ENCODE data around the gene CA9.

The CA9 gene

DNA sequence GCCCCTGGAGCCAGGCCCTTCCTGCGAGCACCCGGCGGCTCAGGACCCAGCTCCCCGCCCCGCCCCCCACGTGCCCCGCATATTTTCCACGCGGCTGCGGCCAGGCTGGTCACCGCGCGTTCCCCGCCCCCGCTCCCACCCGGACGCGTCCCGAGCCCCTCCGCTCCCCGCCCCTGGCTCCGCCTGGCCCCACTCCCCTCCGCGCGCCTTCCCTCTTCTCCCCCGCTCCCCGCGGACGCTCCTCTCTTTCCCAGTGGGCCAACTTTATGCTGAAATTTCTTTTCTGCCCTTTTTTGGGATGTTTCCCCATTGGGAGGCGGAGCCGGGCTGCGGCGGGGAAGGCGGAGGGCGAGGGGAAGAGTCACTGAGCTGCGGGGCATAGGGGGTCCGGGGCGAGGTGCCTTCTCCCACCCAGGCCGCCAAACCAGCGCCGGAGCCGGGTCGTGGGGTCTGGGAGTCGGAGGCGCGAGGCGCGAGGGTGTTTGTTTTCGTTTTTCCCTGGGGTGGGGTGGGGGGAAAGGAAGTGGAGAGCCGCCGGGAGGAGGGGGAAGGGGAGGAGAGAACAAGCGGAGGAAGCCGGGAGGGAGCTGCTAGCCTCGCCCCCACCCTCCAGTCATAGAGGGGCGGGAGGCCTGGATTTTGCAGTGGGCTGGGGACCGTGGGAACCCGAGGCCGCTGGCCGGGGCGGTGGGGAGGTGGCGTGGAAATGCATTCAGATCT is 17.0 kb downstream of the CA9 start:
- TF ChIP-seq TCF12 (IDR thresholded peaks at IDR 0.05; ENCODE audit: low read depth) (no peak), FOXM1 (IDR thresholded peaks at IDR 0.05; ENCODE audit: borderline replicate concordance, low read depth) (peak; percentile 24; the same call in 1 of the 2 replicates), RAD21 (IDR thresholded peaks at IDR 0.05; ENCODE audit: low read depth) (no peak), TAF1 (IDR thresholded peaks at IDR 0.05; ENCODE audit: low read depth) (peak; percentile 38), CREB1 (IDR thresholded peaks at IDR 0.05; ENCODE audit: low read depth) (no peak), EGR1 (IDR thresholded peaks at IDR 0.05) (no peak), ZBTB7A (IDR thresholded peaks at IDR 0.05; ENCODE audit: low read depth) (no peak; the same call in 1 of the 2 replicates), EP300 (IDR thresholded peaks at IDR 0.05; ENCODE audit: borderline replicate concordance) (0 out of 2 replicates have a peak, but pooled peaks have one; percentile 21), NFIC (IDR thresholded peaks at IDR 0.05) (no peak), YY1 (IDR thresholded peaks at IDR 0.05; ENCODE audit: low read depth) (no peak), CEBPB (IDR thresholded peaks at IDR 0.05) (no peak), TEAD4 (IDR thresholded peaks at IDR 0.05) (peak; percentile 14)
- TF ChIP-seq, protein P1, sequence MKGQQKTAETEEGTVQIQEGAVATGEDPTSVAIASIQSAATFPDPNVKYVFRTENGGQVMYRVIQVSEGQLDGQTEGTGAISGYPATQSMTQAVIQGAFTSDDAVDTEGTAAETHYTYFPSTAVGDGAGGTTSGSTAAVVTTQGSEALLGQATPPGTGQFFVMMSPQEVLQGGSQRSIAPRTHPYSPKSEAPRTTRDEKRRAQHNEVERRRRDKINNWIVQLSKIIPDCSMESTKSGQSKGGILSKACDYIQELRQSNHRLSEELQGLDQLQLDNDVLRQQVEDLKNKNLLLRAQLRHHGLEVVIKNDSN (IDR thresholded peaks at IDR 0.05), result peak; percentile 68
- TF ChIP-seq, protein P2, sequence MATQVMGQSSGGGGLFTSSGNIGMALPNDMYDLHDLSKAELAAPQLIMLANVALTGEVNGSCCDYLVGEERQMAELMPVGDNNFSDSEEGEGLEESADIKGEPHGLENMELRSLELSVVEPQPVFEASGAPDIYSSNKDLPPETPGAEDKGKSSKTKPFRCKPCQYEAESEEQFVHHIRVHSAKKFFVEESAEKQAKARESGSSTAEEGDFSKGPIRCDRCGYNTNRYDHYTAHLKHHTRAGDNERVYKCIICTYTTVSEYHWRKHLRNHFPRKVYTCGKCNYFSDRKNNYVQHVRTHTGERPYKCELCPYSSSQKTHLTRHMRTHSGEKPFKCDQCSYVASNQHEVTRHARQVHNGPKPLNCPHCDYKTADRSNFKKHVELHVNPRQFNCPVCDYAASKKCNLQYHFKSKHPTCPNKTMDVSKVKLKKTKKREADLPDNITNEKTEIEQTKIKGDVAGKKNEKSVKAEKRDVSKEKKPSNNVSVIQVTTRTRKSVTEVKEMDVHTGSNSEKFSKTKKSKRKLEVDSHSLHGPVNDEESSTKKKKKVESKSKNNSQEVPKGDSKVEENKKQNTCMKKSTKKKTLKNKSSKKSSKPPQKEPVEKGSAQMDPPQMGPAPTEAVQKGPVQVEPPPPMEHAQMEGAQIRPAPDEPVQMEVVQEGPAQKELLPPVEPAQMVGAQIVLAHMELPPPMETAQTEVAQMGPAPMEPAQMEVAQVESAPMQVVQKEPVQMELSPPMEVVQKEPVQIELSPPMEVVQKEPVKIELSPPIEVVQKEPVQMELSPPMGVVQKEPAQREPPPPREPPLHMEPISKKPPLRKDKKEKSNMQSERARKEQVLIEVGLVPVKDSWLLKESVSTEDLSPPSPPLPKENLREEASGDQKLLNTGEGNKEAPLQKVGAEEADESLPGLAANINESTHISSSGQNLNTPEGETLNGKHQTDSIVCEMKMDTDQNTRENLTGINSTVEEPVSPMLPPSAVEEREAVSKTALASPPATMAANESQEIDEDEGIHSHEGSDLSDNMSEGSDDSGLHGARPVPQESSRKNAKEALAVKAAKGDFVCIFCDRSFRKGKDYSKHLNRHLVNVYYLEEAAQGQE (IDR thresholded peaks at IDR 0.05; ENCODE audit: low read depth), result no peak
- TF ChIP-seq, protein P3, sequence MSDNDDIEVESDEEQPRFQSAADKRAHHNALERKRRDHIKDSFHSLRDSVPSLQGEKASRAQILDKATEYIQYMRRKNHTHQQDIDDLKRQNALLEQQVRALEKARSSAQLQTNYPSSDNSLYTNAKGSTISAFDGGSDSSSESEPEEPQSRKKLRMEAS (IDR thresholded peaks at IDR 0.05), result peak; percentile 58

DNA sequence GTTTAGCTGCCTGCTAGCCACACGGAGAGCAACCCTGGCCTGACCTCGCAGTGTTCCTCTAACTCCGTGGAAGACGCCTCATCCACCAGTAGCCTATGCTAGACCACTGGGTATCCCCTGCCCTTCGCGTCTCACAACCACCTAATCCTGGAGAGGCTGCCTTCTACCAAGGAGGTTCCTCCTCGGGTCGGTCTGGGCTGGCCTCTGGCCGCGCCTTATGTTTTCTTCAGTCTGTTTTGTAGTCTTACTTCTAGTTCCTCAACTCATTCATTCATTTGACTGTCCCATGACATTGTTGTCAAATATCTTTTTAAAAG is 17.6 kb downstream of the CA9 start:
- TF ChIP-seq TAF1 (IDR thresholded peaks at IDR 0.05; ENCODE audit: low read depth), result no peak
- no peak for TF ChIP-seq TEAD4 (IDR thresholded peaks at IDR 0.05)
- TF ChIP-seq, protein P3 (IDR thresholded peaks at IDR 0.05), result no peak
- TF ChIP-seq YY1 (IDR thresholded peaks at IDR 0.05; ENCODE audit: low read depth), result no peak
- TF ChIP-seq CREB1 (IDR thresholded peaks at IDR 0.05; ENCODE audit: low read depth), result no peak
- TF ChIP-seq EGR1 (IDR thresholded peaks at IDR 0.05), result no peak
- TF ChIP-seq, protein P2 (IDR thresholded peaks at IDR 0.05; ENCODE audit: low read depth), result no peak
- no peak for TF ChIP-seq NFIC (IDR thresholded peaks at IDR 0.05)
- TF ChIP-seq TCF12 (IDR thresholded peaks at IDR 0.05; ENCODE audit: low read depth), result no peak
- no peak for TF ChIP-seq CEBPB (IDR thresholded peaks at IDR 0.05)
- no peak for TF ChIP-seq FOXM1 (IDR thresholded peaks at IDR 0.05; ENCODE audit: borderline replicate concordance, low read depth)
- TF ChIP-seq EP300 (IDR thresholded peaks at IDR 0.05; ENCODE audit: borderline replicate concordance), result no peak
- TF ChIP-seq, protein P1 (IDR thresholded peaks at IDR 0.05), result no peak
- TF ChIP-seq ZBTB7A (IDR thresholded peaks at IDR 0.05; ENCODE audit: low read depth), result no peak; the same call in 1 of the 2 replicates
- TF ChIP-seq RAD21 (IDR thresholded peaks at IDR 0.05; ENCODE audit: low read depth), result no peak

DNA sequence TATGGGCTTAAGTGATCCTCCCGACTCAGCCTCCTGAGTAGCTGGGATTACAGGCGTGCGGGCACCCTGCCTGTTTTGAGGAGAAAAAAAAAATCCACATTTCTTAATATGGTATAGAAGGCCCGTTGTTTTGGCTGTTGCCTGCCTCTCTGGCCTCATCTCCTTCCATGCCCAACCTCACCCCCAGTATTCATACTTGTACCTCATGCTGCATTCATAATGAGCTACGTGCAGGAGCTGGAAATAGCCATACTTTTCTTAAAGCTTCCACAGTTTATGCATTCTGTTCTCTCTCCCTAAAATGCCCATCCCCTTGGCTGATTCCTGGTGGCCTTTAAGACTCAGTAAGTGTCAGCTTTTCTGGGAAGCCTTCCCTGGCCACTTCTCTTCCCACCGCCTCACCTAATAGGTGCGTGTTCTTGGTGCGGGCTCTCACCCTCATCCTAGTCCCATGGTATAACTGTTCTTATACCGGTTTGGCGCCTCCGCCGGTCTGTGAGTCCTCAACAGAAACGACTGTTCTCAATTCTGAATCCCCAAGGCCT is 18.1 kb downstream of the CA9 start:
- no peak for TF ChIP-seq FOXM1 (IDR thresholded peaks at IDR 0.05; ENCODE audit: borderline replicate concordance, low read depth)

DNA sequence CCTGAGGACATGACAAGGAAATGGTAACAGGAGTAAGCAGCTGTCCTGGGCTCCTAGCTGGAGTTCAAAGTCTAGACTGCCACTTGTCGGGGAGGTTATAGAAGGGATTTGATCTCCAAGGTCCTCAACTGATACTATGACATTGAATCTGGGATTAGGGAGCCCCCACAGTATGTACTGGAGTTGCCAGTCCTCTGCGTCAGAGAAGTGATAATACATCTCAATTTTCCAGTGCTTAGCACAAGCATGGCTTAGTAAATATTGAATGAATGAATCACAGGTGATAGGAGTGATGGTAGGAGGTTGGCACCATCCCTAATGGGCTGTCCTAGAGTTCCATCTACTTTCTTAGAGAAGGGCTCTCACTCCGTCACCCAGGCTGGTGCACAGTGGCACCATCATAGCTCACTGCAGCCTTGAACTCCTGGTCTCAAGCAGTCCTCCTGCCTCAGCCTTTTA is 22.2 kb downstream of the CA9 start:
- TF ChIP-seq TCF12 (IDR thresholded peaks at IDR 0.05; ENCODE audit: low read depth) (no peak), TEAD4 (IDR thresholded peaks at IDR 0.05) (no peak)
- TF ChIP-seq, protein P3 (IDR thresholded peaks at IDR 0.05), result no peak

DNA sequence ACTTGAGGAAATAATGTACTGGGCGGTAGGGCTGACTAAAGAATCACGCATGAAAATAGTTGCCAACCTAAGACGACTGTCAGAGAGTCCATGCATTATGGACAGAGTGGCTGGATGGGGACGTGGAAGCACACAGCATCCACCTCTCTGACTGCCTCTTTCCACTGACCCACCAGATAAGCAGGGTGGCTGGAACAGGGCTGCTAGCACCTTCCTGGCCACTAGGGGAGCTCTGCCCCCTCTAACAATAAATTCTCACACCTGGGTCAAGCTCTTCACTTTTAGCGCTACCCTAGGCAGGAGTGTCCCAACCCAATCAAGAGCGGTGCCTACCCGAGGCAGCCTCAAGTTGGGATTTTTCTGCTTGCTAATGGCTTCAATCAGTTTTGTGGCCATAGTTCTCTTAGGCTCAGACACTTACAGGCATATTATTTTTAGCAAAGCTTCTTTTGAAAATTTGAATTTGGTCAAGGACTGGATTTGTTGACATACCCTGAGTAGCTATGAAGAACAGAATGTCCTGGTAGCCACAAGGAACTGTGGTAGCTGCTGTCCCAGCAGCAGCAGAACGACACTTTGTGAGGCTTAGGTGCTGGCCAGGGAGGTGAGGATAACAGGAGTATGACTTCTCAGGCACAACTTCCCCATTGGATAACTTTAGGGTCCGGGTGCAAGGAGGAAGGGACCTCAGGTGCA is 22.9 kb downstream of the CA9 start:
- TF ChIP-seq TAF1 (IDR thresholded peaks at IDR 0.05; ENCODE audit: low read depth) (no peak), CREB1 (IDR thresholded peaks at IDR 0.05; ENCODE audit: low read depth) (no peak), NFIC (IDR thresholded peaks at IDR 0.05) (no peak), RAD21 (IDR thresholded peaks at IDR 0.05; ENCODE audit: low read depth) (peak; percentile 63), TEAD4 (IDR thresholded peaks at IDR 0.05) (no peak)
- TF ChIP-seq, protein P1 (IDR thresholded peaks at IDR 0.05), result no peak
- TF ChIP-seq, protein P3 (IDR thresholded peaks at IDR 0.05), result no peak
